A673 (cell line): ENCODE data around the gene FSCN2. TPM values are rescaled to one million over a fixed set of nuclear protein-coding genes. Genes with fewer than 3 reads are reported as not detected.

Source experiments
- BruUV-seq: library from RNA; stranded (reverse); fragments of 400-500 nt; replicated peaks from 2 replicates; lab custom pipeline; 2021; lab: Mats Ljungman, UMichigan
- CTCF ChIA-PET: fragments of 300-600 bp; sonication (Branson Sonifier 250); formaldehyde crosslinking; loops from one replicate; lab custom pipeline; 2022; ENCODE audit warnings: antibody characterized with exemption; lab: Charles Lee
- POLR2A ChIA-PET: fragments of 300-600 bp; sonication (Branson Sonifier 250); formaldehyde crosslinking; loops from one replicate; lab custom pipeline; 2022; ENCODE audit warnings: antibody characterized with exemption; ENCODE audit not compliant: low non-redundant PET; lab: Charles Lee
- DNase-seq: peaks from one replicate; pipeline ENCODE4 v3.0.0-alpha.2; 2015; ENCODE audit warnings: low spot score
- H3K27ac ChIP-seq: fragments of 200-600 bp; sonication (generic); 2 replicates; pipeline ENCODE4 v1.5.1; 2016; ENCODE audit warnings: mixed run types, low read depth, mild to moderate bottlenecking, mixed read lengths, antibody characterized with exemption, low read length; ENCODE audit not compliant: poor library complexity, severe bottlenecking
- H3K27me3 ChIP-seq: fragments of 200-600 bp; sonication (generic); replicated peaks from 2 replicates; pipeline ENCODE4 v1.6.1; 2017; ENCODE audit warnings: mixed run types, low read depth, mild to moderate bottlenecking, mixed read lengths, antibody characterized with exemption, low read length; ENCODE audit not compliant: insufficient read depth, poor library complexity
- H3K36me3 ChIP-seq: fragments of 200-600 bp; sonication (generic); 2 replicates; pipeline ENCODE4 v1.6.1; 2016; ENCODE audit warnings: mixed run types, mild to moderate bottlenecking, mixed read lengths, antibody characterized with exemption, low read length; ENCODE audit not compliant: insufficient read depth, poor library complexity, severe bottlenecking
- H3K4me1 ChIP-seq: fragments of 200-600 bp; sonication (generic); 2 replicates; pipeline ENCODE4 v1.6.1; 2017; ENCODE audit warnings: mixed run types, mild to moderate bottlenecking, mixed read lengths, antibody characterized with exemption, low read length; ENCODE audit not compliant: insufficient read depth, poor library complexity, severe bottlenecking
- H3K4me3 ChIP-seq: fragments of 200-600 bp; sonication (generic); 2 replicates; pipeline ENCODE4 v1.5.1; 2016; ENCODE audit warnings: low read depth, mixed run types, mild to moderate bottlenecking, mixed read lengths, low read length; ENCODE audit not compliant: poor library complexity, severe bottlenecking
- H3K9me3 ChIP-seq: fragments of 200-600 bp; sonication (generic); 2 replicates; pipeline ENCODE4 v1.6.1; 2016; ENCODE audit warnings: mixed run types, low read depth, mild to moderate bottlenecking, mixed read lengths, antibody characterized with exemption, low read length; ENCODE audit not compliant: poor library complexity, severe bottlenecking
- EZH2 ChIP-seq: fragments of 200-600 bp; sonication (generic); IDR thresholded peaks from 2 replicates; pipeline ENCODE4 v1.6.1; 2017; ENCODE audit warnings: borderline replicate concordance, low read depth, mild to moderate bottlenecking, mixed read lengths, antibody characterized with exemption, low read length; ENCODE audit not compliant: poor library complexity, severe bottlenecking
- intact Hi-C: fragments of 100-400 bp; cut with micrococcal nuclease; formaldehyde crosslinking; loops from one replicate; pipeline ENCODE4 v1.10.0; 2022; ENCODE audit not compliant: unreplicated experiment
- total RNA-seq: library from RNA; stranded (reverse); gene quantifications from 2 replicates; pipeline ENCODE4 v1.2.3, GENCODE V29; 2021
- TF ChIP-seq, protein P1 (sequence below): fragments of 300-800, 200-600 bp; sonication (generic); conservative IDR thresholded peaks from 2 replicates; pipeline ENCODE4 v1.5.1; 2017; ENCODE audit warnings: low read depth, mild to moderate bottlenecking, antibody characterized with exemption, low read length, moderate library complexity, mixed read lengths

Gene FSCN2
- total RNA-seq, 1 experiment from 2014 or later, result 0.26 TPM

DNA sequence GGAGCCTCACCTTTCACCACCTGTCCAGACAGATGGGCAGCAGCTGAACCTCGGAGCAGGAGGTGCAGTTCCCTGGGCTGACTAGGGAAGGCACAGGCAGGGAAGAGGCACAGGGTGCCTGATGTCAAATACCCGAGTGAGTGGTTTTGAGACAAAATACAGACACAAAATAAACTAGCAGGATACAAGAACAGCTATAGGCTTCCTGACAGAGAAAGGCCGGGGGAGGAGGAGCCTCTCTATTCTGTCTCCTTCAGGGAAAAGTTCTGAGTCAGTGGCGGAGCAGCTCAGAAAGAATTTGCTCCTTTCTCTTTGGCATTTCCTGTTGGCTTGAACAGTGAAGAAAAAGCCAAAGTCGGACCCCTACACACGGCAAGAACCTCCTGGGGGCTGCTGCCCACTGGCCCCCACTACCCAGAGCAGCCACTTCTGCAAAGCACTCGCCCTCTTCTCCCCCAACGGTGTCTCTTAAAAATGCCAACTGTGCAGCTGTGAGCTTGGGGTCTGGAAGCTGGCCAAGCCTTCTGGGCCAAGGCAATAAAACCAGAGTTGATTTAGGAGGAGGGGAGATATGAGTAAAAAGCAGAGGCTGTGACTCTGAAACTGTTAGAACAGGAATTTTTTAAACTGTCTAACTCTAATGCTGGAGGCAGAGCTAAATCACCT lies 38.4 kb downstream of the FSCN2 start:
- POLR2A ChIA-PET, result interaction anchor here (0.6 kb wide), 1 partner anchor 58 kb away, joined by 7 read pairs; no protein-coding TSS in a partner anchor
- DNase-seq, result peak; percentile 95
- CTCF ChIA-PET, result interaction anchor here (0.5 to 1.3 kb wide), 2 partner anchors 14 to 87 kb away, joined by 3 read pairs; partner anchors contain the start of gene FAAP100
- BruUV-seq, result no TSS peak
- Histone ChIP-seq H3K36me3 (peaks cover 84% of the 10 kb centered on the region), H3K4me3 (peak overlapping the region; percentile 15), H3K27ac (peak overlapping the region; percentile 81), H3K27me3 (no peaks in the 10 kb centered on the region), H3K9me3 (no peaks in the 10 kb centered on the region), H3K4me1 (peaks cover 33% of the 10 kb centered on the region)
- intact Hi-C loops, result no loop called here
- no peak for TF ChIP-seq EZH2
- TF ChIP-seq, protein P1, sequence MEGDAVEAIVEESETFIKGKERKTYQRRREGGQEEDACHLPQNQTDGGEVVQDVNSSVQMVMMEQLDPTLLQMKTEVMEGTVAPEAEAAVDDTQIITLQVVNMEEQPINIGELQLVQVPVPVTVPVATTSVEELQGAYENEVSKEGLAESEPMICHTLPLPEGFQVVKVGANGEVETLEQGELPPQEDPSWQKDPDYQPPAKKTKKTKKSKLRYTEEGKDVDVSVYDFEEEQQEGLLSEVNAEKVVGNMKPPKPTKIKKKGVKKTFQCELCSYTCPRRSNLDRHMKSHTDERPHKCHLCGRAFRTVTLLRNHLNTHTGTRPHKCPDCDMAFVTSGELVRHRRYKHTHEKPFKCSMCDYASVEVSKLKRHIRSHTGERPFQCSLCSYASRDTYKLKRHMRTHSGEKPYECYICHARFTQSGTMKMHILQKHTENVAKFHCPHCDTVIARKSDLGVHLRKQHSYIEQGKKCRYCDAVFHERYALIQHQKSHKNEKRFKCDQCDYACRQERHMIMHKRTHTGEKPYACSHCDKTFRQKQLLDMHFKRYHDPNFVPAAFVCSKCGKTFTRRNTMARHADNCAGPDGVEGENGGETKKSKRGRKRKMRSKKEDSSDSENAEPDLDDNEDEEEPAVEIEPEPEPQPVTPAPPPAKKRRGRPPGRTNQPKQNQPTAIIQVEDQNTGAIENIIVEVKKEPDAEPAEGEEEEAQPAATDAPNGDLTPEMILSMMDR, result no peak

DNA sequence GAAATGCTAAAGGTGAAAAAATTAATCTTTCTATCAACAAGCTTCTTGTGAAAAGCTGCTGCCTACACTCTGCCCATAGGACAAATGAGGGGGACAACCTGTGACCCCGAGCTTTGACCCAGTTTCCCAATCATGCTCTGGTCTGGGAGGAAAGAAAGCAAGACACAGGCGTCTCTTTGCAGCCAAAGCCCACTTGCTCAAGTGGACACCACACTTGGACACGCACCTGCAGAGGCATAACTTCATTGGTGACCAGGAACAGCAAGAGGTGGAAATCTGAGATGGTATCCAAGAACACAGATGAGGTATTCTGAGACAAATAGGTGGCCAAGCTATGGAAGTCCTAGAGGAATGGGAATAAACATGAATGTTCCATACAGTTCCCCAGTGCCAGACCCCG lies 39.0 kb downstream of the FSCN2 start:
- TF ChIP-seq, protein P1, result no peak
- no peak for TF ChIP-seq EZH2
- Histone ChIP-seq H3K4me3 (peak overlapping the region; percentile 15), H3K27me3 (no peaks in the 10 kb centered on the region), H3K36me3 (peaks cover 82% of the 10 kb centered on the region), H3K9me3 (no peaks in the 10 kb centered on the region), H3K4me1 (peaks cover 33% of the 10 kb centered on the region), H3K27ac (peak overlapping the region; percentile 81)
- BruUV-seq, result no TSS peak
- DNase-seq, result no peak
- ChIA-PET POLR2A (no interaction called here), CTCF (interaction anchor here (1.3 kb wide), 1 partner anchor 15 kb away, joined by 3 read pairs; the partner anchor contains the start of gene FAAP100)
- intact Hi-C loops, result no loop called here

DNA sequence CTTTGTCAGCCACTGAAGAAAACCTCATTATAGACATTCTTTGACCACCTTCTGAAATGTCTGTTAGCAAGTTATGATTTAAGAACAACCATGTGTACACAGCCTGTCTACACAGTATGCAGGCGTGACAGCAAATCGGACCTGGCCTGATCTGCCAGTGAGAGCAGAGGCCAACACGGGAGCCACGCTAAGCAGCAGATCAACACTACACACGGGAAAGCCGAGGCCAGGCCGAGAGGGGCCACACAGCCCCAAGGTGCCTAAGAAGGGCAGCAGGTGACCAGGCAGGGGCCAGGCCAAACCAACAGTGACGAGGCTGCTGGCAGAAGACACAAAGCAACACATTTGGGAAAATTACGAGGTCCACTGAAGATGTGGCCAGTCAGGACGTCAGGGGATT lies 40.2 kb downstream of the FSCN2 start:
- Histone ChIP-seq H3K4me1 (peaks cover 33% of the 10 kb centered on the region), H3K9me3 (no peaks in the 10 kb centered on the region), H3K36me3 (peaks cover 78% of the 10 kb centered on the region), H3K27me3 (no peaks in the 10 kb centered on the region), H3K27ac (peak overlapping the region; percentile 81), H3K4me3 (no peak overlapping the region)
- CTCF ChIA-PET, result no interaction called here
- POLR2A ChIA-PET, result interaction anchor here (0.6 kb wide), 2 partner anchors 61 to 69 kb away, joined by 3 to 4 read pairs; no protein-coding TSS in a partner anchor
- BruUV-seq, result no TSS peak
- intact Hi-C loops, result no loop called here
- TF ChIP-seq EZH2, result no peak
- TF ChIP-seq, protein P1, result no peak
- DNase-seq, result no peak
